ENCODE data around the gene ANKRD18B.
"Not testable (repeated sequence)": the region's sequence is repeated elsewhere in the genome, so short reads cannot be mapped to it uniquely, and the experiment has no call there.

The ANKRD18B gene

DNA sequence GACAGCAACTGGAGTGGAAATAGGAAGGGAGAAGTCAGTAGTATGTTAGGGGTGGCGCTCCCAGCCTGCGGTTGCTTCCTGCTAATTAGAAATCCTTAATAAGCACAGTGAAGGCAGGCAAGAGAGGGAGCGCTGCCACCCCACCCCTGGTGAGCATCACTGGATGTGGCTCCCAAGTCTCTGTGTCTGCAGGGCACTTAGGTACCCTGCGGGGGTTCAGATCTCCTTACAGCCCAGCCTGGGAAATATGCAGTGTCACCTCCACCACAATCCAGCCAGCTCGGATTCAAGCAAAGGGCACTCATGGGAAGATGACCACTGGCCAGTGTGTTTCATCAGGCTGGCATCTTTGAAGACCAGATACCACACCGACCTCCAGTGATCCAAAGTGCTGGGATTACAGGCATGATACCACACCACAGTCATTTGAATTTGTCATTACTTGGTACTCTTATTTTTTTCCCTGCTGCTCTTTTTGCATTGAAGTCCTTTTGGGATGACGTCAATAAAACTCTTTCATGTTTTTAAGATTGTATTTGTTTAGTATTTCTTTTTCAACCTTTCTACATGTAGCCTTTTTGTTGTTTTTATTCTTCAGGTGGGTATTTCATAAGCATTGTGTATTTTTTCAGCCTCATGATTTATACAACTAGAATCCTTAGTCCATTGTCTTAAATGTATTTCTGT lies 90.1 kb downstream of the ANKRD18B start:
- no peak for DNase-seq

DNA sequence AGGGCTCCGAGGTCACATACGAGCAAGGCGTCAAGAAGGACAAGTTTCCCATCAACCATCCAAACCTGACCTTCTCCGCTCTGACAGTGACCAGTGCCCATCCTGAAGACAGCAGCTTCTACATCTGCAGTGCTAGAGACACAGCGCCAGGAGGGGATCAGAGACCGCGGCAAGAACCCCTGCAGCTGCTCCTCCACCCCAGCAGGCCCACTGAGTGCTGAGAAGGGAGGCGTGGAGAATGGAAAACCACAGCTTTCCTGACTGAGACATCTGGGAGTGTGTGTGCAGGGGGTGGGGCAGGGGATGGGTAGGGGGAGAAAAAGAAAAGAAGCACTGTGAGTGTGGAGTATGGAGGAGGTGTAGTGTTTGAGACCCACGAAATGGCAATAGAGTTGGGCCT lies 94.3 kb downstream of the ANKRD18B start:
- DNase-seq: not testable (repeated sequence)

DNA sequence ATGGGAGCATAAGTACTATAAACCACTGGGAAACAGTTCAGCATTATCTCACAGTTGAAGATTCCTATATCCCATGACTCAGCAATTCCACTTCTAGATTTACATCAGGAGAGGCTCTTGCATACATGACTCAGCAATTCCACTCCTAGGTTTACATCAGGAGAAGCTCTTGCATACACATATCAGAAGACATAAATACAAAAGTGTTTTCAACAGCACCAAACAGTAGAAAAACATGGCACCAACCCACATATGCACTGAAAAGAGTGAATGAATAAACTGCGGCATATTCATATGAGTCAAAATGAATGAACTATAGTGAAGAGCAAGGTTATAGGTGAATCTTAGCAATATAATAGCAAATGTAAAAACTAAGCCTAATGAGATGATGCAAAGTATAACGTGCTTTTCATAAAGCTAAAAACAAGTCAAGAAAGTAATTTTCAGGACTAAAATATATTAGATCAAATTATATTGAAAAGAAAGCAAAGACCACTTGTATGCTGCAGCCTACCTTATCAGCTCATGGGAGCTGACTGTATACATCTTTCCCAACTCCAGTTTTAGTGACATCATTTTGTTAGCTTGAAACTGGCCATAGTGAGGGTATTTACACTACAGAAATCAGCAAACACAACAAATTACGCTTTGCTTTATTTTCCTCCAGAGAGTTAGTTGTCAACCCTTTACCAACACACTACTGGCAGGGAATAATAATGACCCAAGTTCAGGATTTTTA lies 95.8 kb downstream of the ANKRD18B start:
- DNase-seq: no peak

DNA sequence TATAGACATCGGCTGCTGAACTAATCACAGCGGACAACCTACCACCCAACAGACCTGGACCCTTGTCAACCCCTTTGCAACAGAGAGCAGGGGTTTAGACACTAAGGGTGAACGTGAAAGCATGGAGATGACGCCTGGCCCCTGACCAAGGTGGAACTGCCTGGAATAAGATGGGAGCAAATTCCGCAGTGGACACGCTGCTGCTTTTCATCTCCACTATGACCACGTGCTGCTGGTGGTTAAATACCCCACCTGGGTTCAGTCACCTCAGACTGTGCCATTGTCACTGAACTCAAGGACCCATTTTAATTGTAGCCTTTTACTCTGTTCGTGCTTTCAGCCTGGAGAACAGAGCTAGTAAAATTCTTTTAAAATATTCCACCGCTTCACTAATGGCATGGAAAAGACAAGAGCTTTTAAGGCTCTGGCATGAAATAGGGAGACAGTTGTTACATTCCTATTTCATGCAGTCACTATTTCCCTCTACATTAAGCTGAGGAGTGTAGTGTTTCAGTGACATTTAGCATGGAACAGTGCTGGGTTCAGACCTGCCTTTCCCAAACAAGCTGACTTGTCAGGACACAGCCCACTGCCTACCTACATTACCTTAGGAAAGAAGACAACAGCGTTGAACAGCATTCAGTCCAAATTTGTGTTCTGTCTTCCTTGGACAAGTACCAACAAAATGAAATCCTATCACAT lies 96.8 kb downstream of the ANKRD18B start:
- DNase-seq: no peak

Data from stimulated activated CD4-positive, alpha-beta T cell treated with anti-CD3 and anti-CD28 coated beads, Interleukin-15, amount 100 ng/mL, for 24 hours (primary cell).